Kidney (tissue), 14 donors: Measurements from ENCODE around the gene EFCAB6. TPM values are rescaled to one million over a fixed set of nuclear protein-coding genes. Genes with fewer than 3 reads are reported as not detected.

Experiments
- DNase-seq, 5 donors: peaks; one replicate each; pipeline ENCODE4 v3.0.0-alpha.2; 2013 to 2020
- FAIRE-seq: peaks from 2 replicates; lab custom pipeline; 2012; peaks lifted over from hg19 to GRCh38; lab: Jason Lieb, UNC
- H3K27ac ChIP-seq, 2 donors: one replicate each; pipeline ENCODE4 v1.7.0; 2013; ENCODE audit warnings: low read depth in 2 of 2, low read length in 2 of 2, inconsistent platforms in 1 of 2
- H3K27me3 ChIP-seq: one replicate; pipeline ENCODE4 v1.7.1; 2013; ENCODE audit warnings: low read length, inconsistent platforms; ENCODE audit not compliant: control insufficient read depth, insufficient read depth
- H3K36me3 ChIP-seq, 3 donors: one replicate each; pipeline versions ENCODE4 v1.7.0 to v1.7.1; 2013; ENCODE audit warnings: low read length in 3 of 3, control low read depth in 1 of 3, inconsistent platforms in 1 of 3; ENCODE audit not compliant: insufficient read depth in 3 of 3, control insufficient read depth in 2 of 3
- H3K4me1 ChIP-seq, 3 donors: one replicate each; pipeline versions ENCODE4 v1.7.0 to v1.7.1; 2013; ENCODE audit warnings: low read length in 3 of 3, inconsistent platforms in 1 of 3, low read depth in 1 of 3; ENCODE audit not compliant: control insufficient read depth in 2 of 3, insufficient read depth in 2 of 3
- H3K4me3 ChIP-seq, 3 donors: one replicate each; pipeline versions ENCODE4 v1.7.0 to v1.8.1; 2013; ENCODE audit warnings: low read length in 3 of 3, control low read depth in 1 of 3, inconsistent platforms in 1 of 3
- H3K9ac ChIP-seq, 3 donors: one replicate each; pipeline versions ENCODE4 v1.7.0 to v1.7.1; 2013; ENCODE audit warnings: low read length in 3 of 3, control low read depth in 1 of 3, inconsistent platforms in 1 of 3
- H3K9me3 ChIP-seq, 3 donors: one replicate each; pipeline versions ENCODE4 v1.7.0 to v1.7.1; 2013; ENCODE audit warnings: low read length in 3 of 3, control low read depth in 1 of 3, inconsistent platforms in 1 of 3; ENCODE audit not compliant: control insufficient read depth in 2 of 3, insufficient read depth in 1 of 3
- CTCF ChIP-seq: IDR thresholded peaks from 3 replicates; pipeline ENCODE4 v1.5.1; 2012; ENCODE audit warnings: mild to moderate bottlenecking, moderate library complexity, borderline replicate concordance; ENCODE audit not compliant: insufficient read depth; ENCODE audit errors: extremely low read depth
- intact Hi-C: fragments of 100-400 bp; cut with DNase I; formaldehyde crosslinking; loops from one replicate; pipeline ENCODE4 v1.11.1; 2022
- polyA plus RNA-seq: library from polyadenylated mRNA; stranded (reverse); fragments of 350-450 nt; fragmentation: Illumina TruSeq; extraction: RNeasy Lipid Tissue Mini Kit (QIAGEN cat#74804); gene quantifications from one replicate; pipeline ENCODE4 v1.2.3, GENCODE V29; 2014; ENCODE audit warnings: low read depth, low replicate concordance; ENCODE audit not compliant: insufficient read depth
- total RNA-seq: library from RNA; stranded (reverse); fragmentation: NEBNext Ultra II Directional; extraction: Animal tissue kit (Norgen Biotek cat#: 25700); gene quantifications from one replicate; pipeline ENCODE4 v1.2.1, GENCODE V29; 2021
- donor health status: control.
- donor health status: control.
- donor health status: control.
- donor health status: control.
- donor health status: control.
- donor health status: DM: yes; HTN: yes; CAD: no.
- donor health status: Normal renal cell carcinoma (clear cell type).

EFCAB6 gene
- total and polyA plus RNA-seq, 2 donors from 2014 or later = 1.5 to 11.8 TPM

- Histone ChIP-seq H3K4me1 (no peaks in the 10 kb centered on the region), H3K9ac (no peak overlapping the region), H3K4me3 (no peak overlapping the region), H3K27ac (no peak overlapping the region), H3K9me3 (peaks cover 0 to 9% (median 0%) of the 10 kb centered on the region in 3 donors), H3K27me3 (no peaks in the 10 kb centered on the region), H3K36me3 (no peaks in the 10 kb centered on the region)
- intact Hi-C loops = no loop called here
- FAIRE-seq = no peak
- TF ChIP-seq CTCF = no peak
- no peak for DNase-seq
These were observed 229.7 kb downstream of the EFCAB6 start for GRCh38 chr22:43582394-43582793.

GRCh38 chr22:43580271-43580750 is 231.8 kb downstream of the EFCAB6 start:
- TF ChIP-seq CTCF = no peak
- Histone ChIP-seq H3K36me3 (no peaks in the 10 kb centered on the region), H3K4me1 (no peaks in the 10 kb centered on the region), H3K27me3 (no peaks in the 10 kb centered on the region), H3K27ac (no peak overlapping the region), H3K4me3 (no peak overlapping the region), H3K9me3 (peaks cover 0 to 9% (median 0%) of the 10 kb centered on the region in 3 donors), H3K9ac (no peak overlapping the region)
- intact Hi-C loops = no loop called here
- no peak for FAIRE-seq
- no peak for DNase-seq

GRCh38 chr22:43574738-43575137 is 237.4 kb downstream of the EFCAB6 start:
- no peak for TF ChIP-seq CTCF
- intact Hi-C loops = no loop called here
- Histone ChIP-seq H3K27me3 (no peaks in the 10 kb centered on the region), H3K4me1 (no peaks in the 10 kb centered on the region), H3K36me3 (peaks cover 0 to 2% (median 0%) of the 10 kb centered on the region in 3 donors), H3K9me3 (no peaks in the 10 kb centered on the region), H3K27ac (no peak overlapping the region), H3K4me3 (no peak overlapping the region), H3K9ac (no peak overlapping the region)
- DNase-seq = no peak
- FAIRE-seq = no peak

- intact Hi-C loops = no loop called here
- Histone ChIP-seq H3K36me3 (peaks cover 0 to 2% (median 0%) of the 10 kb centered on the region in 3 donors), H3K4me3 (no peak overlapping the region)
These were observed 239.4 kb downstream of the EFCAB6 start for GRCh38 chr22:43572710-43573109.

More at GRCh38 chr22:43572710-43573109, 239.4 kb downstream of the EFCAB6 start:
- no peaks in the 10 kb centered on the region for H3K27me3 ChIP-seq
- no peak for FAIRE-seq
- no peak overlapping the region for H3K9ac ChIP-seq
- H3K9me3 ChIP-seq = no peaks in the 10 kb centered on the region
- H3K4me1 ChIP-seq = no peaks in the 10 kb centered on the region
- TF ChIP-seq CTCF = no peak
- no peak for DNase-seq
- H3K27ac ChIP-seq = no peak overlapping the region
